NCI-H748 treated with DMSO at 0.1 percent for 48 hours (cell line): ENCODE data around the gene SPA17.

ENCODE experiments used
- DNase-seq: peaks from one replicate; lab custom pipeline; 2025; lab: John Stamatoyannopoulos, UW

SPA17 gene

GRCh38 chr11:124673333-124674167 is at the start of gene SPA17, which contains the start of gene SIAE:
Gene SPA17 (plus strand): TSS chr11:124673904. CDS start chr11:124675265, 1,361 bp downstream.
Gene SIAE (minus strand): TSS chr11:124673739. CDS start chr11:124673708, 31 bp downstream.
- DNase-seq, result peak; percentile 66

- no peak for DNase-seq
Observed at GRCh38 chr11:124625504-124626168, 48.1 kb upstream of the SPA17 start.

DNA sequence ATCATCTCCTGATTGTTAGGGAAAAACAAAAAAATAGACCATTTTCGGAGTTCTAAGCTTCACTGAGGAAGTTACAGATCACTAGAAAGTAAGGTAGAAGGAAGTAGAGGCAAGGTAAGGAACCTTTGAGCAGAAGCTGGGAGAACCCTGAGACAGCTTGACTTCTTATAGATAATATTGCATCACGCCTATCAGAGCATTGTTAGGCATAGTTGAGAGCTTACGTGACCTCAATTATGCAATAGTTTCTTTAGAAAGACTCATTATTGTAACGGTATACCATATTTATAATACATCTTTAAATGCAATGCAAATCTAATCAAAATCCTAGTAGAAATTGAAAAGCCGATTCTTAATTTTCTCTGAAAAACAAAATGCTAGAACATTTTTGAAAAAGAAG is 46.2 kb upstream of the SPA17 start:
- DNase-seq, result no peak

DNA sequence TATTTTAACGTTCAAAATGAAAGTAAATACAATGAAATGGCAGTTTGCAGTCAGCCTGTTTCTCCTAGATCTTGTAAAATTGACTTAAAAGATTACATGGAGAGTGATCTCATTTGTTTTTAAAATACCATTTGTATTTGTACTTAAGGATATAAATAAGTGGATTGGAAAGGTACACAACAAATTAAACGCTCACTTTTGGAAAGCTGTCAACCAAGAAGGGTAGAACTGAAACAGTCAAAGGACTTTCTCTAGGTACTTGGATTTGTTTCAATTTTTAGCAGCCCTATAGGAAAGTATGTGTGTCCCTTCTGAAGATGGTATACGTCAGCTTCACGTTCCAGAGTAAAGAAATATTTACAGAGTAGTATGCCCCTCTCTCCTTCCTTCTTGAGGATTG is 43.7 kb upstream of the SPA17 start:
- no peak for DNase-seq

DNA sequence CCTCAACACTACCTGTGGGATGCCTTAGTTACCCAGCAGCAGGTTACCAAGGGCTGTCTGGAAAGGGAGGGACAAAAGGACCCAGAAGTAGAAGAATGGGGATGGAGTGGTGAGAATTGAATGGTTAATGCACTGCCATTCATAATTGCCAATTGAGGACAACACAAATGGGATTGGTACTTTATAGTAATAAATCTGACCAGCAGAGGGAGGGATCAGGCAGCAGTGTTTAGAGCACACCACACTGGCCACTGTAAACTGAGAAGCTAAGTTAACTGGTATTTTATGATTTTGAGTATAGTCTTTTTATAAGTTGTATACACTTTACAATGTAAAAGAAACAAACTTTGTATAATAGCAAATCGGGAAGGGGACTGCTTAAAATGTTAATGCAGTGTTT is 40.3 kb upstream of the SPA17 start:
- DNase-seq, result no peak

DNA sequence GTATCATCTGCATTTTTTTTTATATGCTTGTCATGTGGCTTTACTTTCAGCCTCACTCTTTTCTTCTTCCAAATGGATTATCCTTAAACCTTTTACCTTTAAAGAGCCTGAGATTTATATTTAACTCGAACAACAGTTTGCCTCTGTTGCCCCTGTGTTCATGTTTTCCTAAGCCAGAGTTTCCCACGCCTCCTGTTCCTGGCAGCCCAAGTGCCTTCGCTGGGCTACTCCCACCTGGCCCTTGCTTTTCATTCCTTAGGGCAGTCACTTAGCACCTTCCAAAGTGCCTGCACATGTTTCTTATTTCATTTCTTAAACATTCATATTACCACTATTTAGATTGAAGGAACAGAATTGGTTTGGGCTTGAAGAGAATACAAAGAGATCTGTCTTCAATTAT is 37.8 kb upstream of the SPA17 start:
- no peak for DNase-seq

- no peak for DNase-seq
Observed at GRCh38 chr11:124638500-124638899, 35.2 kb upstream of the SPA17 start.

GRCh38 chr11:124639186-124639585 is 34.5 kb upstream of the SPA17 start:
- no peak for DNase-seq

DNA sequence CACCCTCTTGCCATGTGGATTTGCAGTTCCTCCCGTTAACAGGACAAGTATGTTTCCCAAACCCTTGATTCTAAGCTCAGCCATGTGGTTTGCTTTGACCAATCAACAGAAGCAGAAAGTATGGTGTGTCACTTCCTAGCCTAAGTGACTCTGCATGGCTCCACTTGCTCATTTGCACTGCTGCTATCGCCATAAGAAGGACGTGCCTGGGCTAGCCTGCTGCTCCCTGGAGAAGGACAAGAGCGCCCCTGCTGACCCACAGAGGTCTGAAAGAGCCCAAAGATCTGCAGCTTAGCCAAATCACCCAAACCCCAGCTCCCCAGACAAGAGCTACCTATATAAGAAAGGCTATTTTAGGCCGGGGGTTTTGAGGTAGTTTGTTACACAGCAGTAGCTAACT is 33.0 kb upstream of the SPA17 start:
- no peak for DNase-seq

GRCh38 chr11:124642628-124643027 is 31.1 kb upstream of the SPA17 start:
- DNase-seq, result no peak

- no peak for DNase-seq
Observed at GRCh38 chr11:124643042-124643604, 30.6 kb upstream of the SPA17 start.

DNA sequence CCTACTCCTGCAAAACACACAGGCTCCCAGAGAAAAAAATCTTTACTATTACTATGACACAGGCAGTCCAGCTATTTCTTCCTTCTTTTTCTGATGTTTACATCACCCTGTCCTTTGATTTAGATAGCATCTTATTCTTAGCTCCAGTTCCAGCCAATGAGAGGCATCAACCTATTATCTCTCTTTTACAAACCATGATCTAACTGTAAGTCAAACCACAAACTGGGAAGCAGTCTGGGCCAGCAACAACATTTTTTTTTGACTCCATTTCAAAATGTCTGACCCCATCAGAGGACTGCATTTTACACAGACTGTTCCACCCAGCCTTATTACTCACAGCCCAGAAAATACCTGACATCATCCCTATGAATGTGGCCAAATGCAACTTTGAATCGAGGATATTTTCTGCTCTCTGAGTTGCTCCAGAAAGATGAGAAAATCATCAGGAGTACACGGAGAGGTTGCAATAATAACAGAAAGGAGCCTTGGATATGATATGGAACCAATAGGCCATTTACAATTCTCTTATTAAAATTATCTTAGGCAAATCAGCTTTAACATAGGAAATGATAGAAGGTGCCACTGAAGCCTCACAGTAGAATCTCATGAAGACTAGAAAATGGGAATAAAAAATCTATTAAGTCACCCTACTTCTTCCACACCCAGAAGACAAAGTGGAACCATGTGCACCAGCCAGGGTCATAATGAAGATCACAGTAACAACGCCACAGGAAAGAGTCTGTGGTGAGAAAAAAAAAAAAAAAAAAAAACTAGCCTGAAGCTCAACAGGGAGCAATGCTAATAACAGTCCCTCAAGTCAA is 29.9 kb upstream of the SPA17 start:
- no peak for DNase-seq

DNA sequence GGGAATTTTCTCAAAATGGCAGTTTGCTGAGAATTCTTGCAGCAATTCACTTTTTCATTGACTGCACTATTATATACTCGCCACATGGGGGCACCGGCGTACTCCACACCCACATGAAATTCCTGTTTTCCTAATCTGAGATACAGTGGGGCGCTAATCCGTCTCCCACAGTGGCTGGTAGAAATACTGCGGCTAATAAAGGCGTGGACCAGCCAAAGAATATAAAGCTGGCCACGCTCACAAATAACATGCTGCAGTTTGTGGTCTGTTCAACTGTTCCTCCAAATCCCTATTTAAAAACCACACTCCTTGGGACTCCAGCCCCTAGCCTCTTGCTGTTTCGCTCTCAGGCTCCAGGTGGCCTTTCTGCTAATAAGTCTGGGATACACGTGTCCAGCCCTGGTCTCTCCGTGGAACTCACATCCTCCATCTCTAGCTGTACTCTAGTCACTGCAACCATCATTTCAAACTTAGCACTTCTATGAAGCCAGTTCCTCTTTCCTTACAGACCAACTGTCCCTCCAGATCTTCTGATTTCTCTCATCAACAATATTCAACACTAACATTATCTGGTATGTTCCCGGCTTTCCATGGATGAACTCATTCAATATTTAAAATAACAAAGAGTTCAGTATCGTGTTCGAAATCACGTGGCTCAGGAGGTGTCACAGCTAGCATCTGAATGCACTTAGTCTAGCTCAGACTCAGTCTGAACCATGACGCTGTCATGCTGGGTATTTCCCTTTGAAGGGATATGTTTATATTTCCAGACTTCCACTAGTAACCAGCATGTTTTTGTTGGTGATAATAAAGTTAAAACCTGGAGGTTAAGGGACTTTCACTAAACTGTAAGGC is 29.1 kb upstream of the SPA17 start:
- DNase-seq, result peak; percentile 32

- DNase-seq, result no peak
Observed at GRCh38 chr11:124646148-124646547, 27.6 kb upstream of the SPA17 start.

GRCh38 chr11:124648610-124649009 is 25.1 kb upstream of the SPA17 start:
- no peak for DNase-seq

DNA sequence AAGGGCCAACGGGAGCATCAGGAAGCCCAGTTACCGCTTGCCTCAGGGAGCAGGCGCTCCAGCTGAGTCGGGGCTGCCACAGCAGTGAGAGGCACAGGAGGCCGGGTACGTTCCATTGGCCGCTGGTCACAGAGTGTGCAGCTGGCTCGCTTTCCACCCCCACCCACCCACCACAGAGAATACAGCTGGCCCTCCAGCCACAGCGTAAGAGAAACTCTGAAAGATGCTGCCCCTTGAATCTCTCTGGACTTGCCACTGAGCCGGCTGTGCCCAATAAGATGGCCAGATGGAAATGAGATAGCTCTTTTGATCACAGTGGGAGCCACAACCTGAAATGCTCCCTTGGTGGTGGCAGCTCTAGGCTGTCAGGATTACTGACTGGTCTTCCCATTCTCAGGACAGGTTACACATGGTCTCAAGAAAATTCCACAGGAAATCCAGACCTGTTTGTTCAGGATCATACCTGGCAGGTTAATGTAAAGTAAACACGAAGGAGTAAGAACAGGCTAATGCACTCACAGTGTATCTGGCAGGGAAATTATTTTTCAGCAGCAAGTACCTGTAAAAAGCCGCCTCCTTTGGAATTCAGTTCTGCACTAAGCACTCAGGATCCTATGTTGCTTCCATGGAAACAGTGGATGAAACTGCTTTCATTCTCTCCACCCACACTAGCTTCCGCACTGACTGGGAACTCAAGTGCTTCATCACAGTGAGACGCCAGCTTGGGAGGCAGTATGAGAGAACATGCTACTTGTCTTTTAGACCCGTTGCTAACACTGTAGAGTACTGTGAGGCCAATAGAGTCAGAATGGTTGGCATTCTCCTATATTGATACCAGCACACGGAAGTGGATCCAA is 16.7 kb upstream of the SPA17 start:
- peak; percentile 33 for DNase-seq

DNA sequence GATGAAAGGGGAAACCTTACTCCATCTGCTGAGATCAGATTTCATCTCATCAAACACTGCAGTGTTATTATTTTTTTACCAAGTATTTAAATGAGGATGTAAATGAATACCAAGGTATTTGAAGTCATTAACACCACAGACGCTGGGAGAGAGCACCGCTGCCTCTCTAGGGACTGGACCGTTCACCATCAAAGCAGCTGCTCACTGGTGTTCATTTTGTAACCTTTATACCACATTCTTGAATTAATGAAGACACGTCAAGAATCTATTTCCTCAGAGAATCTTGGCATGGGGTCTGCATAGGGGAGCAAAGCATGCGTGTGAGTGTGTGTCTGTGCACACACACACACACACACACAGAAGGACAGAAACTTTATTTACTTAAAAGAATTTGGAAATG is 15.8 kb upstream of the SPA17 start:
- no peak for DNase-seq

DNA sequence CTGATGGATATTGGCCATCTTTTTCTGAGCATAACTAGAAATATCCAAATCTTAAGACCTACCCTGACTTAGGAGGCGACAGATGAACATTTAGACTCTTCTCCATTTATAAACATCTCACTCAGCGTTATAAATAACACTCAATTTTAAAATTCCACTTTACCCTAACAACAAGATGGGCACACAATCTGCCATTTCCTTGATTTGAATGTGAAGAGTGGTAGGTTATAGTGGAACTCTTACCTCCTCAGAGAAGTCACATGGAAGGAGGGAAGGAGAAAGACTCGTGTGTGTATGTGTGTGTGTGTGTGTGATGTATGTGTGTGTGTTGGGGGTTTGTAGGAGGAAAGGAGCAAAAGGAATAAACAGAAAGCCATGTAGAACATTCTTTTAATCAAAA is 15.2 kb upstream of the SPA17 start:
- DNase-seq, result no peak

- DNase-seq, result no peak
Observed at GRCh38 chr11:124658986-124659385, 14.7 kb upstream of the SPA17 start.

DNA sequence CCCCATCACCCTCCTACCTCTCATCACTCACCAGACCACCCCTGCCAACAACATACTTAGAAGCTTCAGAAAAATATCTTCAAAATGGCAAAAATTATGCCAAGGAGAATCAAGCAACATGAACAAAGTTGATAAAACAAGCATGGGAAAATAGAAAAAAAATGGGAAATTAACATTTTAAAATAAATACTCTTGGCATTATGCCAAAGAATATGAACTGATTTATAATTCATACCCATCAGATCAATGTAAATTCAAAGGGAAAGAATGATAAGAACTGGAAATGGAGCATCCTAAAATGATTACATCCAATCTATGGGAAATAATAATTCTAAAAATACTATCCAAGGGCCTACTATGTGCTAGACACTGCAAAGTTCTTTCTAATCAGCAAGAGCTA is 12.2 kb upstream of the SPA17 start:
- no peak for DNase-seq
